Renal cortex interstitium (tissue), 11 donors: Measurements from ENCODE around the gene PPIL6. TPM values are rescaled to one million over a fixed set of nuclear protein-coding genes. Genes with fewer than 3 reads are reported as not detected.

Source experiments
- DNase-seq, 11 donors: peaks; one replicate each; pipeline ENCODE4 v3.0.0-alpha.2; 2013; ENCODE audit warnings: low read depth in 9 of 11, low spot score in 4 of 11; ENCODE audit errors: extremely low read depth in 1 of 11
- polyA plus RNA-seq, 3 donors: library from polyadenylated mRNA; unstranded; fragments of 120-200 nt; gene quantifications; one replicate each; pipeline ENCODE4 v1.2.1, GENCODE V29; 2013; ENCODE audit not compliant: insufficient read length in 3 of 3

PPIL6 gene
- polyA plus RNA-seq, 3 donors, result 16.7 to 19.1 (median 17.1) TPM

GRCh38 chr6:109454496-109455436, 14.3 kb upstream of the PPIL6 start:
- DNase-seq, result peak in 1 of 11 donors; percentile 14

- DNase-seq, result no peak
Observed at GRCh38 chr6:109453594-109454495, 13.4 kb upstream of the PPIL6 start.

GRCh38 chr6:109453156-109453555, 12.7 kb upstream of the PPIL6 start:
- DNase-seq, result no peak

- no peak for DNase-seq
Observed at GRCh38 chr6:109452181-109452580, 11.8 kb upstream of the PPIL6 start.

GRCh38 chr6:109451376-109451775, 10.9 kb upstream of the PPIL6 start:
- no peak for DNase-seq

GRCh38 chr6:109450801-109451200, 10.4 kb upstream of the PPIL6 start:
- DNase-seq, result no peak

GRCh38 chr6:109449795-109450673, 9.6 kb upstream of the PPIL6 start:
- no peak for DNase-seq

GRCh38 chr6:109449064-109449794, 8.8 kb upstream of the PPIL6 start:
- no peak for DNase-seq

- no peak for DNase-seq
Observed at GRCh38 chr6:109448615-109449014, 8.2 kb upstream of the PPIL6 start.

- no peak for DNase-seq
Observed at GRCh38 chr6:109447878-109448555, 7.6 kb upstream of the PPIL6 start.

GRCh38 chr6:109447087-109447486, 6.7 kb upstream of the PPIL6 start:
- DNase-seq, result no peak

- DNase-seq, result no peak
Observed at GRCh38 chr6:109446541-109446940, 6.1 kb upstream of the PPIL6 start.

GRCh38 chr6:109446072-109446471, 5.6 kb upstream of the PPIL6 start:
- no peak for DNase-seq

- no peak for DNase-seq
Observed at GRCh38 chr6:109445382-109445781, 5.0 kb upstream of the PPIL6 start.

- DNase-seq, result no peak
Observed at GRCh38 chr6:109443425-109443950, 3.1 kb upstream of the PPIL6 start.

GRCh38 chr6:109442393-109442924, 2.0 kb upstream of the PPIL6 start:
- no peak for DNase-seq
